ENCODE data around the gene ZNF106.

Gene ZNF106

GRCh38 chr15:42404461-42405235, 86.3 kb downstream of the ZNF106 start:
- no peak for DNase-seq

- DNase-seq = no peak
These were observed 87.6 kb downstream of the ZNF106 start for GRCh38 chr15:42403389-42403788.

- no peak for DNase-seq
These were observed 88.3 kb downstream of the ZNF106 start for GRCh38 chr15:42402455-42403205.

- no peak for DNase-seq
These were observed 89.1 kb downstream of the ZNF106 start for GRCh38 chr15:42401544-42402454.

- DNase-seq = no peak
These were observed 95.1 kb downstream of the ZNF106 start for GRCh38 chr15:42395838-42396237.

- no peak for DNase-seq
These were observed 96.8 kb downstream of the ZNF106 start for GRCh38 chr15:42394106-42394505.

- no peak for DNase-seq
These were observed 98.5 kb downstream of the ZNF106 start for GRCh38 chr15:42392309-42393024.

GRCh38 chr15:42387603-42388002, 103.3 kb downstream of the ZNF106 start:
- no peak for DNase-seq

- no peak for DNase-seq
These were observed 104.8 kb downstream of the ZNF106 start for GRCh38 chr15:42385980-42386700.

- no peak for DNase-seq
These were observed 105.5 kb downstream of the ZNF106 start for GRCh38 chr15:42385206-42385979.

GRCh38 chr15:42384597-42384996, 106.3 kb downstream of the ZNF106 start:
- no peak for DNase-seq

- no peak for DNase-seq
These were observed 112.9 kb downstream of the ZNF106 start for GRCh38 chr15:42378011-42378410.

- no peak for DNase-seq
These were observed 115.0 kb downstream of the ZNF106 start for GRCh38 chr15:42375941-42376340.

- no peak for DNase-seq
These were observed 115.7 kb downstream of the ZNF106 start for GRCh38 chr15:42375252-42375651.

GRCh38 chr15:42374810-42375209, 116.1 kb downstream of the ZNF106 start:
- DNase-seq = no peak

- DNase-seq = no peak
These were observed 117.0 kb downstream of the ZNF106 start for GRCh38 chr15:42373936-42374335.

- DNase-seq = no peak
These were observed 117.7 kb downstream of the ZNF106 start for GRCh38 chr15:42373274-42373673.

- DNase-seq = no peak
These were observed 119.8 kb downstream of the ZNF106 start for GRCh38 chr15:42371096-42371495.

- DNase-seq = no peak
These were observed 122.8 kb downstream of the ZNF106 start for GRCh38 chr15:42368096-42368495.

GRCh38 chr15:42367041-42367440, 123.9 kb downstream of the ZNF106 start:
- no peak for DNase-seq
